Measurements from ENCODE around the gene MAGI3. TPM values are rescaled to one million over a fixed set of nuclear protein-coding genes. Genes with fewer than 3 reads are reported as not detected.

Gene MAGI3
- total and polyA plus RNA-seq, 2 of the 13 experiments (the other 11 are each of a cell fraction or from before 2014, with no cell fraction given), result 4.0 to 11.8 TPM

GRCh38 chr1:113388621-113389358 lies 1.5 kb upstream of the MAGI3 start (continued):
- TF ChIP-seq ZNF441 (CRISPR knock-in tag; IDR thresholded peaks at IDR 0.05; ENCODE audit: borderline replicate concordance), result no peak
- no peak for TF ChIP-seq IRF1 (CRISPR knock-in tag; IDR thresholded peaks at IDR 0.05; ENCODE audit: low read depth)
- no peak for TF ChIP-seq ZSCAN25 (CRISPR knock-in tag; IDR thresholded peaks at IDR 0.05)
- 0 out of 2 replicates have a peak, but pooled peaks have one; percentile 51 for TF ChIP-seq ZNF746 (CRISPR knock-in tag; IDR thresholded peaks at IDR 0.05)
- peak; percentile 41 for TF ChIP-seq STAG1 (CRISPR knock-in tag; IDR thresholded peaks at IDR 0.05)
- TF ChIP-seq POLR2AphosphoS5 (IDR thresholded peaks at IDR 0.05; ENCODE audit: low read depth, low read length), result no peak
- no peak for TF ChIP-seq CENPX (CRISPR knock-in tag; IDR thresholded peaks at IDR 0.05)
- no peak for TF ChIP-seq ZBTB34 (CRISPR knock-in tag; IDR thresholded peaks at IDR 0.05)
- no peak for TF ChIP-seq U2AF2 (IDR thresholded peaks at IDR 0.05; ENCODE audit: low read depth, low read length)
- TF ChIP-seq MBNL3 (CRISPR knock-in tag; conservative IDR thresholded peaks at IDR 0.05), result no peak
- no peak for TF ChIP-seq SMARCE1 (IDR thresholded peaks at IDR 0.05; ENCODE audit: borderline replicate concordance)
- no peak for TF ChIP-seq SMAD3 (CRISPR knock-in tag; IDR thresholded peaks at IDR 0.05)
- TF ChIP-seq NR2C2 (CRISPR knock-in tag; IDR thresholded peaks at IDR 0.05; ENCODE audit: borderline replicate concordance), result peak; percentile 47; the same call in 1 of the 2 replicates
- TF ChIP-seq ZNF136 (CRISPR knock-in tag; IDR thresholded peaks at IDR 0.05; ENCODE audit: low read depth), result no peak
- no peak for TF ChIP-seq PREB (CRISPR knock-in tag; IDR thresholded peaks at IDR 0.05)
- TF ChIP-seq ZNF780A (CRISPR knock-in tag; IDR thresholded peaks at IDR 0.05), result no peak
- TF ChIP-seq SOX13 (IDR thresholded peaks at IDR 0.05), result no peak
- TF ChIP-seq SOX13 (CRISPR knock-in tag; conservative IDR thresholded peaks at IDR 0.05 in 1 of 2, IDR thresholded peaks at IDR 0.05 in 1 of 2), result peak in 1 of 2 experiments; percentile 49; a peak in 2 of 4 replicates
- no peak for TF ChIP-seq SIX1 (CRISPR knock-in tag; IDR thresholded peaks at IDR 0.05; ENCODE audit: borderline replicate concordance)
- TF ChIP-seq ZNF782 (CRISPR knock-in tag; IDR thresholded peaks at IDR 0.05; ENCODE audit: borderline replicate concordance), result no peak
- no peak for TF ChIP-seq THAP11 (CRISPR knock-in tag; IDR thresholded peaks at IDR 0.05)
- no peak for TF ChIP-seq KLF13 (CRISPR knock-in tag; IDR thresholded peaks at IDR 0.05)
- TF ChIP-seq YEATS2 (CRISPR knock-in tag; IDR thresholded peaks at IDR 0.05; ENCODE audit: borderline replicate concordance), result no peak
- TF ChIP-seq MAFK (conservative IDR thresholded peaks at IDR 0.05 in 1 of 2, IDR thresholded peaks at IDR 0.05 in 1 of 2; ENCODE audit: low read length in 2 of 2), result no peak
- 0 out of 2 replicates have a peak, but pooled peaks have one; percentile 17 for TF ChIP-seq KDM3A (CRISPR knock-in tag; IDR thresholded peaks at IDR 0.05; ENCODE audit: low read depth)
- TF ChIP-seq SETDB1 (CRISPR knock-in tag; IDR thresholded peaks at IDR 0.05; ENCODE audit: borderline replicate concordance), result no peak
- TF ChIP-seq MIER2 (CRISPR knock-in tag; IDR thresholded peaks at IDR 0.05), result peak; percentile 48; the same call in 1 of the 2 replicates
- TF ChIP-seq KDM5B (CRISPR knock-in tag; IDR thresholded peaks at IDR 0.05; ENCODE audit: borderline replicate concordance), result no peak
- TF ChIP-seq ZNF607 (CRISPR knock-in tag; IDR thresholded peaks at IDR 0.05; ENCODE audit: borderline replicate concordance), result no peak
- TF ChIP-seq ZNF274 (CRISPR knock-in tag; IDR thresholded peaks at IDR 0.05), result no peak
